ENCODE results near the gene P4HA2. TPM values are rescaled to one million over a fixed set of nuclear protein-coding genes. Genes with fewer than 3 reads are reported as not detected.

Gene P4HA2
- total RNA-seq, 1 experiment from 2014 or later = 25.1 TPM

GRCh38 chr5:132209131-132209530 is 18.5 kb downstream of the P4HA2 start:
- H3K4me1 ChIP-seq (ENCODE audit: control insufficient read depth, insufficient read depth, low read length) = no peaks in the 10 kb centered on the region
- in situ Hi-C loops (cut with HindIII; ENCODE audit: low pct_unique_long_range_greater_than_20kb, low sequenced_read_pairs) (no loop called here), intact Hi-C loops (cut with micrococcal nuclease; ENCODE audit: unreplicated experiment) (no loop called here)
- ATAC-seq (no peak), DNase-seq (ENCODE audit: low read depth, low spot score) (no peak)
- ChIA-PET POLR2A (no interaction called here), CTCF (interaction anchor here (0.6 kb wide), 1 partner anchor 290 kb away, joined by 3 read pairs; no protein-coding TSS in a partner anchor)
- no TSS peak for BruUV-seq (replicated peaks)
- TF ChIP-seq TCF7L2 (IDR thresholded peaks at IDR 0.05; ENCODE audit: low read depth, low read length) (no peak), SIN3A (IDR thresholded peaks at IDR 0.05; ENCODE audit: borderline replicate concordance, insufficient read depth, low read depth, low read length) (no peak), POLR2AphosphoS5 (IDR thresholded peaks at IDR 0.05; ENCODE audit: low read depth, low read length) (no peak)
- TF ChIP-seq, protein P1, sequence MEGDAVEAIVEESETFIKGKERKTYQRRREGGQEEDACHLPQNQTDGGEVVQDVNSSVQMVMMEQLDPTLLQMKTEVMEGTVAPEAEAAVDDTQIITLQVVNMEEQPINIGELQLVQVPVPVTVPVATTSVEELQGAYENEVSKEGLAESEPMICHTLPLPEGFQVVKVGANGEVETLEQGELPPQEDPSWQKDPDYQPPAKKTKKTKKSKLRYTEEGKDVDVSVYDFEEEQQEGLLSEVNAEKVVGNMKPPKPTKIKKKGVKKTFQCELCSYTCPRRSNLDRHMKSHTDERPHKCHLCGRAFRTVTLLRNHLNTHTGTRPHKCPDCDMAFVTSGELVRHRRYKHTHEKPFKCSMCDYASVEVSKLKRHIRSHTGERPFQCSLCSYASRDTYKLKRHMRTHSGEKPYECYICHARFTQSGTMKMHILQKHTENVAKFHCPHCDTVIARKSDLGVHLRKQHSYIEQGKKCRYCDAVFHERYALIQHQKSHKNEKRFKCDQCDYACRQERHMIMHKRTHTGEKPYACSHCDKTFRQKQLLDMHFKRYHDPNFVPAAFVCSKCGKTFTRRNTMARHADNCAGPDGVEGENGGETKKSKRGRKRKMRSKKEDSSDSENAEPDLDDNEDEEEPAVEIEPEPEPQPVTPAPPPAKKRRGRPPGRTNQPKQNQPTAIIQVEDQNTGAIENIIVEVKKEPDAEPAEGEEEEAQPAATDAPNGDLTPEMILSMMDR (IDR thresholded peaks at IDR 0.05) = no peak
- TF ChIP-seq, protein P2, sequence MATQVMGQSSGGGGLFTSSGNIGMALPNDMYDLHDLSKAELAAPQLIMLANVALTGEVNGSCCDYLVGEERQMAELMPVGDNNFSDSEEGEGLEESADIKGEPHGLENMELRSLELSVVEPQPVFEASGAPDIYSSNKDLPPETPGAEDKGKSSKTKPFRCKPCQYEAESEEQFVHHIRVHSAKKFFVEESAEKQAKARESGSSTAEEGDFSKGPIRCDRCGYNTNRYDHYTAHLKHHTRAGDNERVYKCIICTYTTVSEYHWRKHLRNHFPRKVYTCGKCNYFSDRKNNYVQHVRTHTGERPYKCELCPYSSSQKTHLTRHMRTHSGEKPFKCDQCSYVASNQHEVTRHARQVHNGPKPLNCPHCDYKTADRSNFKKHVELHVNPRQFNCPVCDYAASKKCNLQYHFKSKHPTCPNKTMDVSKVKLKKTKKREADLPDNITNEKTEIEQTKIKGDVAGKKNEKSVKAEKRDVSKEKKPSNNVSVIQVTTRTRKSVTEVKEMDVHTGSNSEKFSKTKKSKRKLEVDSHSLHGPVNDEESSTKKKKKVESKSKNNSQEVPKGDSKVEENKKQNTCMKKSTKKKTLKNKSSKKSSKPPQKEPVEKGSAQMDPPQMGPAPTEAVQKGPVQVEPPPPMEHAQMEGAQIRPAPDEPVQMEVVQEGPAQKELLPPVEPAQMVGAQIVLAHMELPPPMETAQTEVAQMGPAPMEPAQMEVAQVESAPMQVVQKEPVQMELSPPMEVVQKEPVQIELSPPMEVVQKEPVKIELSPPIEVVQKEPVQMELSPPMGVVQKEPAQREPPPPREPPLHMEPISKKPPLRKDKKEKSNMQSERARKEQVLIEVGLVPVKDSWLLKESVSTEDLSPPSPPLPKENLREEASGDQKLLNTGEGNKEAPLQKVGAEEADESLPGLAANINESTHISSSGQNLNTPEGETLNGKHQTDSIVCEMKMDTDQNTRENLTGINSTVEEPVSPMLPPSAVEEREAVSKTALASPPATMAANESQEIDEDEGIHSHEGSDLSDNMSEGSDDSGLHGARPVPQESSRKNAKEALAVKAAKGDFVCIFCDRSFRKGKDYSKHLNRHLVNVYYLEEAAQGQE (IDR thresholded peaks at IDR 0.05; ENCODE audit: insufficient read depth in 1 of 2, low read depth in 2 of 2, low read length in 1 of 2) = no peak
- H3K36me3 ChIP-seq (ENCODE audit: control insufficient read depth, insufficient read depth, low read length) = no peaks in the 10 kb centered on the region
- H3K27ac ChIP-seq (ENCODE audit: low read length) = no peak overlapping the region
- no peaks in the 10 kb centered on the region for H3K27me3 ChIP-seq (ENCODE audit: control insufficient read depth, insufficient read depth, low read length)
- H3K9me3 ChIP-seq (ENCODE audit: control insufficient read depth, insufficient read depth, low read depth, low read length) = no peaks in the 10 kb centered on the region
- no peak overlapping the region for H3K4me3 ChIP-seq (ENCODE audit: low read depth in 2 of 2, low read length in 2 of 2)

- ChIA-PET CTCF (no interaction called here), POLR2A (no interaction called here)
- Histone ChIP-seq H3K27ac (ENCODE audit: low read length) (no peak overlapping the region), H3K27me3 (ENCODE audit: control insufficient read depth, insufficient read depth, low read length) (no peaks in the 10 kb centered on the region), H3K4me3 (ENCODE audit: low read depth in 2 of 2, low read length in 2 of 2) (no peak overlapping the region), H3K9me3 (ENCODE audit: control insufficient read depth, insufficient read depth, low read depth, low read length) (no peaks in the 10 kb centered on the region), H3K36me3 (ENCODE audit: control insufficient read depth, insufficient read depth, low read length) (no peaks in the 10 kb centered on the region), H3K4me1 (ENCODE audit: control insufficient read depth, insufficient read depth, low read length) (no peaks in the 10 kb centered on the region)
- intact Hi-C loops (cut with micrococcal nuclease; ENCODE audit: unreplicated experiment) (no loop called here), in situ Hi-C loops (cut with HindIII; ENCODE audit: low pct_unique_long_range_greater_than_20kb, low sequenced_read_pairs) (no loop called here)
- TF ChIP-seq, protein P1 (IDR thresholded peaks at IDR 0.05) = no peak
- TF ChIP-seq SIN3A (IDR thresholded peaks at IDR 0.05; ENCODE audit: borderline replicate concordance, insufficient read depth, low read depth, low read length) = no peak
- TF ChIP-seq POLR2AphosphoS5 (IDR thresholded peaks at IDR 0.05; ENCODE audit: low read depth, low read length) = no peak
- TF ChIP-seq TCF7L2 (IDR thresholded peaks at IDR 0.05; ENCODE audit: low read depth, low read length) = no peak
- TF ChIP-seq, protein P2 (IDR thresholded peaks at IDR 0.05; ENCODE audit: insufficient read depth in 1 of 2, low read depth in 2 of 2, low read length in 1 of 2) = no peak
- ATAC-seq (no peak), DNase-seq (ENCODE audit: low read depth, low spot score) (no peak)
- BruUV-seq (replicated peaks) = no TSS peak
Measured at GRCh38 chr5:132207778-132208177, 19.9 kb downstream of the P4HA2 start.

All from Panc1 (cell line).